Fibroblast of lung (primary cell): ENCODE measurements around the gene GALNT12. TPM values are rescaled to one million over a fixed set of nuclear protein-coding genes. Genes with fewer than 3 reads are reported as not detected.

Source experiments
- DNase-seq, 2 donors: peaks; one replicate each; pipeline versions ENCODE4 v3.0.0 to v3.0.0-alpha.2; 2010; ENCODE audit warnings: low read depth in 2 of 2
- H2AFZ ChIP-seq: 2 replicates; pipeline ENCODE4 v1.5.1; 2012; ENCODE audit warnings: low read length, control low read depth, inconsistent platforms
- H3K27ac ChIP-seq: 2 replicates; pipeline ENCODE4 v1.5.1; 2011; ENCODE audit warnings: low read length, control low read depth; ENCODE audit not compliant: insufficient read depth
- H3K27me3 ChIP-seq: 2 replicates; pipeline ENCODE4 v1.5.1; 2011; ENCODE audit warnings: mild to moderate bottlenecking, low read length; ENCODE audit not compliant: control insufficient read depth, insufficient read depth
- H3K36me3 ChIP-seq: 2 replicates; pipeline ENCODE4 v1.5.1; 2011; ENCODE audit warnings: low read length; ENCODE audit not compliant: control insufficient read depth, insufficient read depth
- H3K4me1 ChIP-seq: 2 replicates; pipeline ENCODE4 v1.5.1; 2011; ENCODE audit warnings: low read length; ENCODE audit not compliant: control insufficient read depth, insufficient read depth; ENCODE audit errors: extremely low read depth
- H3K4me2 ChIP-seq: 2 replicates; pipeline ENCODE4 v1.5.1; 2011; ENCODE audit warnings: low read length, control low read depth; ENCODE audit not compliant: insufficient read depth; ENCODE audit errors: extremely low read depth
- H3K4me3 ChIP-seq, 4 experiments: fragments of 200-600 bp in 1 of 4; sonication (generic) in 1 of 4; replicated peaks in 1 of 4; 2 replicates each; pipeline ENCODE4 v1.5.1; 2011 to 2016; ENCODE audit warnings: low read length in 4 of 4, low read depth in 3 of 4, mild to moderate bottlenecking in 3 of 4, control low read depth in 2 of 4, inconsistent platforms in 1 of 4, mixed read lengths in 1 of 4; ENCODE audit not compliant: insufficient read depth in 1 of 4; ENCODE audit errors: control extremely low read depth in 1 of 4
- H3K79me2 ChIP-seq: 2 replicates; pipeline ENCODE4 v1.5.1; 2012; ENCODE audit warnings: mild to moderate bottlenecking, low read length, inconsistent platforms; ENCODE audit not compliant: control insufficient read depth, insufficient read depth
- H3K9ac ChIP-seq: 2 replicates; pipeline ENCODE4 v1.5.1; 2011; ENCODE audit warnings: mild to moderate bottlenecking, low read length, control low read depth; ENCODE audit not compliant: insufficient read depth
- H3K9me3 ChIP-seq: 2 replicates; pipeline ENCODE4 v1.5.1; 2012; ENCODE audit warnings: low read depth, low read length; ENCODE audit not compliant: control insufficient read depth, insufficient read depth
- H4K20me1 ChIP-seq: 2 replicates; pipeline ENCODE4 v1.5.1; 2011; ENCODE audit warnings: low read length; ENCODE audit not compliant: control insufficient read depth, insufficient read depth; ENCODE audit errors: extremely low read depth
- CTCF ChIP-seq, 2 donors: IDR thresholded peaks in 1 of 2; conservative IDR thresholded peaks in 1 of 2; 1 replicate in 1 of 2; 2 replicates in 1 of 2; pipeline ENCODE4 v1.5.1; 2011 to 2012; ENCODE audit warnings: low read length in 2 of 2, control low read depth in 1 of 2, inconsistent platforms in 1 of 2, low read depth in 1 of 2, mild to moderate bottlenecking in 1 of 2
- EZH2 ChIP-seq: IDR thresholded peaks from 2 replicates; pipeline ENCODE4 v1.5.1; 2012; ENCODE audit warnings: low read length, control low read depth, mild to moderate bottlenecking; ENCODE audit errors: missing control alignments
- polyA minus RNA-seq: library from RNA; depleted of rRNA, polyadenylated mRNA; stranded (reverse); fragments of >200 nt; gene quantifications from 2 replicates; pipeline ENCODE4 v1.2.3, GENCODE V29; 2011; ENCODE audit warnings: low replicate concordance
- polyA plus RNA-seq, 2 donors: library from polyadenylated mRNA; depleted of rRNA in 1 of 2; stranded (reverse) in 1 of 2; unstranded in 1 of 2; fragments of >200 nt; gene quantifications; 2 replicates each; pipeline ENCODE4 v1.2.1, GENCODE V29; 2011 to 2012; ENCODE audit warnings: missing spikeins in 1 of 2
- total RNA-seq: library from RNA; depleted of rRNA; stranded (reverse); fragments of >200 nt; gene quantifications from 2 replicates; pipeline ENCODE4 v1.2.1, GENCODE V29; 2014

GALNT12 gene
- total RNA-seq (18.2 and 27.2 TPM in 2 replicates), polyA plus RNA-seq (9.4 and 16.5 TPM in 2 replicates), polyA minus RNA-seq (6.4 and 12.1 TPM in 2 replicates)
- polyA plus RNA-seq (2012), result 6.7 and 11.6 TPM in 2 replicates

- Histone ChIP-seq H3K27me3 (no peaks in the 10 kb centered on the region), H2AFZ (peak within 1 kb of the TSS; percentile 1), H3K36me3 (no peaks in the 10 kb centered on the region), H4K20me1 (no peaks in the 10 kb centered on the region), H3K9ac (peak within 1 kb of the TSS; percentile 20), H3K4me2 (peak within 1 kb of the TSS; percentile 86), H3K27ac (no peak within 1 kb of the TSS), H3K4me1 (peaks cover 12% of the 10 kb centered on the region), H3K9me3 (no peaks in the 10 kb centered on the region), H3K79me2 (no peaks in the 10 kb centered on the region), H3K4me3 (peak within 1 kb of the TSS; percentile 56 to 66 (median 62))
- TF ChIP-seq EZH2 (peak; percentile 25), CTCF (conservative IDR thresholded peaks at IDR 0.05 in 1 of 2, IDR thresholded peaks at IDR 0.05 in 1 of 2; ENCODE audit: low read depth in 1 of 2, low read length in 2 of 2) (no peak)
- DNase-seq, result no peak
Measured at GRCh38 chr9:98807070-98807813, at the start of gene GALNT12. TSS of gene GALNT12 (plus strand) at chr9:98807670. CDS start at chr9:98807699, 29 bp downstream.

- Histone ChIP-seq H3K27me3 (no peaks in the 10 kb centered on the region), H4K20me1 (no peaks in the 10 kb centered on the region), H3K4me2 (no peak overlapping the region), H3K79me2 (no peaks in the 10 kb centered on the region), H3K4me3 (no peak overlapping the region), H3K36me3 (no peaks in the 10 kb centered on the region), H2AFZ (no peak overlapping the region), H3K27ac (no peak overlapping the region), H3K9me3 (no peaks in the 10 kb centered on the region), H3K9ac (no peak overlapping the region), H3K4me1 (no peaks in the 10 kb centered on the region)
- TF ChIP-seq CTCF (conservative IDR thresholded peaks at IDR 0.05 in 1 of 2, IDR thresholded peaks at IDR 0.05 in 1 of 2; ENCODE audit: low read depth in 1 of 2, low read length in 2 of 2) (no peak), EZH2 (no peak)
- no peak for DNase-seq
Measured at GRCh38 chr9:98760231-98760630, 47.2 kb upstream of the GALNT12 start.

GRCh38 chr9:98763986-98764745 lies 43.3 kb upstream of the GALNT12 start:
- H2AFZ ChIP-seq, result no peak overlapping the region
- H3K9me3 ChIP-seq, result no peaks in the 10 kb centered on the region
- H3K27ac ChIP-seq, result no peak overlapping the region
- no peaks in the 10 kb centered on the region for H4K20me1 ChIP-seq
- TF ChIP-seq CTCF (conservative IDR thresholded peaks at IDR 0.05 in 1 of 2, IDR thresholded peaks at IDR 0.05 in 1 of 2; ENCODE audit: low read depth in 1 of 2, low read length in 2 of 2) (no peak), EZH2 (no peak)
- H3K4me2 ChIP-seq, result no peak overlapping the region
- no peaks in the 10 kb centered on the region for H3K4me1 ChIP-seq
- H3K4me3 ChIP-seq, result no peak overlapping the region
- peak in 1 of 2 donors; percentile 19 for DNase-seq
- no peaks in the 10 kb centered on the region for H3K79me2 ChIP-seq
- no peaks in the 10 kb centered on the region for H3K27me3 ChIP-seq
- no peak overlapping the region for H3K9ac ChIP-seq
- no peaks in the 10 kb centered on the region for H3K36me3 ChIP-seq
